A673 (cell line): Measurements from ENCODE around the gene EXOC2.

Experiments used
- EZH2 ChIP-seq: fragments of 200-600 bp; sonication (generic); IDR thresholded peaks from 2 replicates; pipeline ENCODE4 v1.6.1; 2017; ENCODE audit warnings: borderline replicate concordance, low read depth, mild to moderate bottlenecking, mixed read lengths, antibody characterized with exemption, low read length; ENCODE audit not compliant: poor library complexity, severe bottlenecking
- TF ChIP-seq, protein P1 (sequence below): fragments of 300-800, 200-600 bp; sonication (generic); conservative IDR thresholded peaks from 2 replicates; pipeline ENCODE4 v1.5.1; 2017; ENCODE audit warnings: low read depth, mild to moderate bottlenecking, antibody characterized with exemption, low read length, moderate library complexity, mixed read lengths

DNA sequence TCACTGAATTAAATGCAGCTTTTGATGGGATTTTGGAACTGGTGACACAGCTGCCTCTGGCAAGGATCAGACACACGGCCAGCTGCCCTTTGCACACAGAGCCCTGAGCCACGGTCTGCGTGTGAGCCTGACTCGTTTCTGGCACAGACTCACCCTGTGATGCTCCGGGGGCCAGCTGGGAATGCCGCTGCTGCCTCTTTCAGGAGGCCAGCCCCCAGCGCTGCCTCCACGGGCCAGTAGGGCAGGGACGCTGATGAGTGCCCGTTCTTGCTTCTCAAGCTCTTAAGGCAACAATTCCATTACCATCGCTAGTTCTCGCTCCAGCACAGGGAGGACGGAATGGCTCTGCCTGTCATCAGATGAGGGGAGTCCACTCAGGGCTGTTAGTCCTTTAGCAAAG is 239.8 kb downstream of the EXOC2 start:
- TF ChIP-seq, protein P1, sequence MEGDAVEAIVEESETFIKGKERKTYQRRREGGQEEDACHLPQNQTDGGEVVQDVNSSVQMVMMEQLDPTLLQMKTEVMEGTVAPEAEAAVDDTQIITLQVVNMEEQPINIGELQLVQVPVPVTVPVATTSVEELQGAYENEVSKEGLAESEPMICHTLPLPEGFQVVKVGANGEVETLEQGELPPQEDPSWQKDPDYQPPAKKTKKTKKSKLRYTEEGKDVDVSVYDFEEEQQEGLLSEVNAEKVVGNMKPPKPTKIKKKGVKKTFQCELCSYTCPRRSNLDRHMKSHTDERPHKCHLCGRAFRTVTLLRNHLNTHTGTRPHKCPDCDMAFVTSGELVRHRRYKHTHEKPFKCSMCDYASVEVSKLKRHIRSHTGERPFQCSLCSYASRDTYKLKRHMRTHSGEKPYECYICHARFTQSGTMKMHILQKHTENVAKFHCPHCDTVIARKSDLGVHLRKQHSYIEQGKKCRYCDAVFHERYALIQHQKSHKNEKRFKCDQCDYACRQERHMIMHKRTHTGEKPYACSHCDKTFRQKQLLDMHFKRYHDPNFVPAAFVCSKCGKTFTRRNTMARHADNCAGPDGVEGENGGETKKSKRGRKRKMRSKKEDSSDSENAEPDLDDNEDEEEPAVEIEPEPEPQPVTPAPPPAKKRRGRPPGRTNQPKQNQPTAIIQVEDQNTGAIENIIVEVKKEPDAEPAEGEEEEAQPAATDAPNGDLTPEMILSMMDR = no peak
- TF ChIP-seq EZH2 = no peak
